DOHH2 (cell line): ENCODE measurements around the gene DUXB.

Experiments
- EZH2phosphoT487 ChIP-seq: fragments of 200-600 bp; sonication (generic); IDR thresholded peaks from 2 replicates; pipeline ENCODE4 v1.6.1; 2017; ENCODE audit warnings: borderline replicate concordance, mild to moderate bottlenecking, antibody characterized with exemption, low read length, moderate library complexity, mixed read lengths
- TF ChIP-seq, protein P1 (sequence below): fragments of 200-600 bp; sonication (generic); IDR thresholded peaks from one replicate; pipeline ENCODE4 v1.5.1; 2014; ENCODE audit warnings: antibody characterized with exemption, mild to moderate bottlenecking, low read depth, low read length; ENCODE audit not compliant: poor library complexity, severe bottlenecking

DNA sequence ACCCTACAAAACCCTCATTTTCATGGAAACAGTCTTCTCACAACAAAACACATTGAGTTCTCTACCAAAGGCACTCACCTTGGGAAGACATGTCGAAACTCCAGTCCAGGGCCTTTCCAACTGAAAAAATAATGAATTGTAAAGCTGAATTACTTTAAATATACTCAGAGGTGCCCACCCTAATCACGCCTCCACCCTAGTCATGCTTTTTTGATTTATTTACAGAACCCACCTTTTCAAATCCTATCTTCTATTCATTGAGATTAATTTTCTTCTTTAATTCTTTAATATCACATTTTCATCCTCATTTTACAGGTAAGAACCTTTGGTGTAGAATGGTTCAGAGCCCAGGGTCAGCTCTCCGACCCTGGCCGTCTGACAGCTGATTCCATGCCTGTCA, 24.4 kb downstream of the DUXB start, which contains the start of gene CPHXL2:
- TF ChIP-seq, protein P1, sequence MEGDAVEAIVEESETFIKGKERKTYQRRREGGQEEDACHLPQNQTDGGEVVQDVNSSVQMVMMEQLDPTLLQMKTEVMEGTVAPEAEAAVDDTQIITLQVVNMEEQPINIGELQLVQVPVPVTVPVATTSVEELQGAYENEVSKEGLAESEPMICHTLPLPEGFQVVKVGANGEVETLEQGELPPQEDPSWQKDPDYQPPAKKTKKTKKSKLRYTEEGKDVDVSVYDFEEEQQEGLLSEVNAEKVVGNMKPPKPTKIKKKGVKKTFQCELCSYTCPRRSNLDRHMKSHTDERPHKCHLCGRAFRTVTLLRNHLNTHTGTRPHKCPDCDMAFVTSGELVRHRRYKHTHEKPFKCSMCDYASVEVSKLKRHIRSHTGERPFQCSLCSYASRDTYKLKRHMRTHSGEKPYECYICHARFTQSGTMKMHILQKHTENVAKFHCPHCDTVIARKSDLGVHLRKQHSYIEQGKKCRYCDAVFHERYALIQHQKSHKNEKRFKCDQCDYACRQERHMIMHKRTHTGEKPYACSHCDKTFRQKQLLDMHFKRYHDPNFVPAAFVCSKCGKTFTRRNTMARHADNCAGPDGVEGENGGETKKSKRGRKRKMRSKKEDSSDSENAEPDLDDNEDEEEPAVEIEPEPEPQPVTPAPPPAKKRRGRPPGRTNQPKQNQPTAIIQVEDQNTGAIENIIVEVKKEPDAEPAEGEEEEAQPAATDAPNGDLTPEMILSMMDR: no peak
- no peak for TF ChIP-seq EZH2phosphoT487
